HG02970 (cell line): Measurements from ENCODE around the gene INSYN2B.

Experiments used
- ATAC-seq: cut with Tn5 transposase; IDR thresholded peaks from one replicate; pipeline ENCODE4 v1.9.1; 2021; ENCODE audit warnings: mild to moderate bottlenecking, moderate library complexity, moderate number of reproducible peaks; ENCODE audit not compliant: unreplicated experiment, low FRiP score

INSYN2B gene

GRCh38 chr5:169980418-169981053, at the start of gene INSYN2B:
INSYN2B (minus strand) TSS chr5:169980495; CDS start chr5:169883898, 96,597 bp downstream.
- ATAC-seq, result no peak

DNA sequence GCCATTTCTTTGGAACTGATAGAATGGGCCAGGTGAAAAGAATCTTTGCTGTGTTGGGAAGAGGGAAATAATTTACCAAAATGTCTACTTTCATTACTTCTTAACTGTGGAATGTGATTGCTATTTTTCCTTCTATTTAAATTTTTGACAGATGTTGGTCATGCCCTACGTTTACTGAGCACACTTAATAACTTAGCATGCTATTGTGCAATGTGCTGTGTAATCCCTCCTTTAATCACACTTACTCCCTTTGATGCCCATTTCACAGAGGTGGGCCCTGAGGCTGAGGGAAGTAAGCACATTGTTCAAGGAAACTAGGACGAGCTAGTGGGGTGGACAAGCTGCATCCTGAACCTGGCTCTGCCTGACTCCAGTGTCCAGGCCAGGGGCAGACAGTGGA, 47.8 kb upstream of the INSYN2B start:
- ATAC-seq, result no peak

DNA sequence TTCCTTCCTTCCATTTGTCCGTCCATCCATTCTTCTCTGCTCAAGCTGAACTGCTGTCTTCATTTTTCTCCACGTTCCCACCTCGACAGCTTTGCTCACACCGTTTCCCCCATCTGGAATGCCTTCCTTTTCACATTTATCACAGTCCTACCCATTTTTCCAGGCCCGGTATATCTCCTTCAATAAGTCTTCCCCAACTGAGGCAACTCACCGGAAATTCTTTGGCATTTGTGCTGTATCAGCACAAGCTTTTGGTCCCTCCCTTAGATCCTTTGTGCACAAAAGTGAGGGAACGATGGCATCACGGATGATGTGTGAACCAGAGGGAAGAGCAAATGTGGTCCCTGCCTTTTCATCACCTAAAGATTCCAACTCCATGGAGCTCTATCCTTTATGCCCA, 45.6 kb upstream of the INSYN2B start:
- ATAC-seq, result no peak

DNA sequence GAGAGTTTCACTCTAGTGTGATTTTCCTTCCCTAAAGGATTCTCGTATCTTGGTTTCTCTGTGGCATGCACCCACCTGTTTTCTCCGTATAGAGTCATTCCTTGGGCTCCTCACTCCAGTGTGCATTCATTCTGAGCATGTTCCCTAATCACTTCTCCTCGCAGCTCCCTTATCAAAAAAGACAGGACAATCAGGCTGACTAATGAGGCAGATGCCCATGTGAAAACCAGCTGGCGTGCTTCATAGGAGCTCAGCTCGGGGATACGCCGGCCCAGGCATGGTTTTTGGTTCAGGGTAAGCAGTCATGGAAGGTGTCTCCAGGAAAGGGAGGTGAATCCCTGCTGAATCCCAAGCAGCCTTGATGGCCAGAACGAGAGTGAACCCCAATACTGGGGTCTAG, 41.2 kb upstream of the INSYN2B start:
- no peak for ATAC-seq

DNA sequence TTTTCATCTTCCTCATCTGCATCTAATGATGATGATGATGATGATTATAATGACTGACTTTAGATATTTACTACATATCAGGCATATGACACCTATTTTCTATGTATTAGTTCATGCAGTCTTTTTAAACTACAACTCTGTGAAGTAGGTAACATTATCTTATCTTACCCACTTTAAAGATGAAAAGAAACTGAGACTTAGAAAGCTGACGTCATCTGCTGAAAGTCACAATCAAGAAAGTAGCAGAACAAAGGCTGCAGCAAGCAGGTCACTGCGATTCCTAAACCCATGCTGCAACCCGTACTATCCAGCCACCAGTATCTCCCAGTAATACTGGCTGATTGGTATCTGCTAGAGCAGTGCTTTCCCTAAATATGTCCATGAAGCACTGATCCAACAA, 40.1 kb upstream of the INSYN2B start:
- no peak for ATAC-seq

DNA sequence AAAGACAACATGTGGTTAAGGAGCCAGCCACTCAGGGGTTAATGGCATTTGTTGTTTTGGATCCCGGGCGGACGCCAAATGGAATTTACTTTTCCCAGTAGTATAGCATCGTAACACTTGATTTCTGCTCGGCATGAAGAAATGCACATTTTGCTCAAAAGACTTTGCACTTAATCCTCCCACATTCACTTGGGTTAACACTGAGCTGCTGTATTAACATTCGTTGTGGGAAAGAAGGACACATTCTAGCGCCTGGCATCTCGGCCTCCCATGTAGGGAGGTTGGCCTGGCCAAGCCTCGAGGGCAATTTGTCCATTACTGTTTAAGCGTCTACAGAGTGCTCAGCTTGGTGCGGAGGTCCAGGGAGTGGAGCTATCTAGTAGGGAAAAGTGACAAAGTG, 32.3 kb upstream of the INSYN2B start:
- ATAC-seq, result no peak

GRCh38 chr5:170011751-170012150, 31.5 kb upstream of the INSYN2B start:
- no peak for ATAC-seq

DNA sequence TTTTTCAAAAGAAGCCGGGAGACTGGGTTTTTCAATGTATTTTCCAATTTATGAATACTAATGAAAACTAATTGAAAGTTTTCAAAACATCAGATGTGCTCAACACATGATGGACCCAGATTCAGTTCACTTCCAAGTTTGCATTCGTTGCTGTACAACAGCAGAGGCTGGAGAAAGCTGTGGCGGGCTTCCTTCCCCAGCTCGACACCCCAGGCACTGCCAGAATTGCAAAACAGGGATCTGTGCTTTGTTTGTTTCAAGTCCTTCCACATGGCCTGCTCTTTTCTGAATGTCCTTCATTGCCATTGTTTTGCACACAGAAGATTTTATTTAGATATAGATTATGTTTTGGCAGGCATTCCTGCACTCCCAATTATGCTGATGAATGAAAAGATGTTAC, 30.3 kb upstream of the INSYN2B start:
- ATAC-seq, result no peak

DNA sequence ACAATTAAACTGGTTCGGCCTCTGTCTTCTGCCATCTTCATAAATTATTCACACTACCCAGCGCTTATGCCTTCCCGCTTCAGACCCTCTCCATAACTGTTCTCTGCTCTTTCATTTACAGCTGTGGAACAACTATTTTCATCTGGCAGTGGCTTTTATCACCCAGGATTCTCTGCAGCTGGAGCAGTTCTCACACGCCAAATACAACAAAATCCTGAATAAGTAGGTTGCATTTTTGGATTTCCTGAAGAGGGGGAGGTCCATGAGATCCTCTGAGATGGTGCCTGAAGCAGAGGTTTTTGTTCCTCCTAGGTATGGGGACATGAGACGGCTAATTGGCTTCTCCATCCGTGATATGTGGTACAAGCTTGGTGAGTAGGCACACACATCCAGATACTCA, 28.1 kb upstream of the INSYN2B start:
- no peak for ATAC-seq

GRCh38 chr5:170006021-170006420, 25.7 kb upstream of the INSYN2B start:
- no peak for ATAC-seq

DNA sequence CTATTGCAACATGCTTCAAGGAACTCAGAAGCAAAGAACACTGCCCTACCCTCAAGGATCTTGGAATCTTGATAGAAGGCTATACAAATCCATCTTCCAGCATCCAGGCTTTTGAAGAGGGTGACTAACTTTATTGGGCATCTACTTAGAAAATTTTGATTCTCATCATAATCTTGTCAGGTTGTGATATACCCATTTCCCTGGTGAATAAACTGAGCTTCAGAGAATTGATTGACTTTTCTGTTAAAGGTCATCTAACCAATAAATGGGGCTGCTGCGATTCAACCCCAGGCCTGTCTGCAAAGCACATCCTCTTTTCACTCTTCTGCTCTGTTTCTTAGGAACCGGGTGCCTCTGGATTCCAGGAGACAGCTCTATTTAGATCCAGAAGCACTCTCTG, 19.9 kb upstream of the INSYN2B start:
- no peak for ATAC-seq

DNA sequence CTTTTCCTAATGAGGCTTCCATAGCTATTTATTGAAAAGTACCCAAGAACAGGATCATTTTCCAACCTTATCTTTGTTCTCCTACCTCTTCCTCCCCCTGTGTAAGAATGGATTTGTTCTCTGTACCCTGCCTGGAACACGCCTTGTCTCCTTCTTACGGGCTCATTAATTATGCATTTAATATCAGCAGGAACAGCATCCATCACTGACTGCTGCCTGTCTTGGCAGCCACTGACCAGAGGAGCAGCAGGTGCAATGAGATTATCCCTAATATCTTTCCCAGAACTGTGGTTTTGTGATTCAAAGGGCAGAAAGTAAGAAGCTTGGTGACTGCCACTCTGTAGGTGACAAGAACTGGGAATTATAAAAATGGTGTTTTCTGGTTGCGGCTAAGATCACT, 19.3 kb upstream of the INSYN2B start:
- ATAC-seq, result no peak

DNA sequence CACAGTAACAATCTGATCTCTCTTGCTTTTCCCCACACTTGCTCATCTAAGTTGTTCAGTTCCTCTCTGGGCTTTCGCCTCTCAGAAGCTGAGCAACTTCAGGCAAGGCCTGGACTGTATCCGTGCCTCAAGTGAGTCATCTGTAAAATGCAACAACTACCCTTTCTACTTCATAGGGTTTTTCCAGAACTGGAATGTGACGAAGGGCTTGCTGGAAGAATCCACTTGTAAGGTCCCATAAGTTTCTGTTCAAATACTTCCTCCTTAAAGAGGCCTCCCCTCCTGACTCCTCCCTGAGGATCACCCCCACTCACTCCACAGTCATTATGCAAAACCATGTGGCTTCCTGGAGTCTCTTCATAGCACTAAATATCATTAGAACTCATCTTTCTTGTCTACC, 17.5 kb upstream of the INSYN2B start:
- no peak for ATAC-seq

- no peak for ATAC-seq
Measured at GRCh38 chr5:169993485-169993790, 13.1 kb upstream of the INSYN2B start.

DNA sequence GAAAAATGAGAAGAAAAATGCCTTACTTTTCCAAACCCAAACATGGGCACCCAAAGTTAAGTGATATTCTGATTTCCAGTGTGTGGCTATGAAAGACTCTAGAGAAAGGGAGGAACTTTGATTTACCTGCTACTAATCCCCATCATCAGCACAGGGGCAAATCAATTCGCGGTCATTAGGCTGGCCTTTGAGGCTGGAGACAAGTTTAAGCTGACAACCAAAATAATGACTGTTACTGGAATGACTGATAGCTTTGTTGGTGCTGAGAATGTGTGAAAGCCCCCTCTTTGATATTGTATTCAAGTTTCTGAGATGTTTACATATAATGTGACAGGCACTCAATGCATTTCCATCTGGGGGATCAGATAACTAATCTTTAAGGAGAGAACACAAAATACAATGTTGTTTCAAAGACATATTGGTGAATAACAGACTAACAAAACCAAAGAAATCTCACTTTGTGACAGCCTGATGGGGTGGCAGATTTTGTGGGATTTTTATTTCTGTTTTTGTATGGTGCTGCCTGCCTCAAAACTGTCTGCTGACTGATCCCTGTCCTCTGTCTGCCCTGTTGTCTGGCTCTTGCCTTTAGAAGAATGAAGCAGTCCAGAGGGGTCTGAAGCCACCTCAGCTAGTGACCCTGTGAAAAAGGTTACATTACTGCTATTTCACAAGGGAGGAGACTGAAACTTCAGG, 12.6 kb upstream of the INSYN2B start:
- no peak for ATAC-seq

DNA sequence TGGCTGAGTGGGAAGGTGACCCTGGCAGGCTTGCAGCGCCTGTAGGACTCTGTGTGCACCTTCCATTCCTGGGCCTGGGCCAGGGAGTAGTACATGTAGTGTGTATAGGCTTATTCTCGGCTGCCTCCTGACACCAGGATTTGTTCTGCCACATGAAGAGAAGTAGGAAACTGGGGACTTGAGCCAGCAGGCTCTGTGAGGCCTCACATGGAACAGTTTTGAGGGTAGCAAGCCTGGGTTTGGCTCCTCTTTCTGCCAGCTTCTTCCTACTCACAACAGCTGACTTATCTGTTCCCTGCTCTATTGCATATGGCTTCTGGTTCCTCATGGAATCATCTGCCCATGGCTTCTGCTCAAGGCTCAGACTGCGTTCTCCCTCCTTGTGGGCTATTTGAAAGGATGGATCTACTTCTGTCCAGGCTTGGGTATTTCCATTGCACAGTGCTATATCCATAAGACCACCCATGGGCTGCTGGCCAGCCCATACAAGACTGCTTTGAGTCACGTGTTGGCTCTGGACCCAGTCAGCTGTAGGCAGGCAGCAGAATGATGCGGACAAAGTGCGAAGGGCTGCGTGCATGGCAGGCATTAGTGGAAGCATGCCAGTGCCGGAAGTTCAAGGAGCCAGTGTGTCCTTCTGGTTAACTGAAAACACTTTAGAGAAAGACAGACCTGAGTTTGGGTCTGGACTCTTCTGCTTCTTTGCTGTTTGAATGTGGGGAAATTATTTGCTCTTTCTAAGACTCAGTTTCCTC, 11.0 kb upstream of the INSYN2B start:
- no peak for ATAC-seq

DNA sequence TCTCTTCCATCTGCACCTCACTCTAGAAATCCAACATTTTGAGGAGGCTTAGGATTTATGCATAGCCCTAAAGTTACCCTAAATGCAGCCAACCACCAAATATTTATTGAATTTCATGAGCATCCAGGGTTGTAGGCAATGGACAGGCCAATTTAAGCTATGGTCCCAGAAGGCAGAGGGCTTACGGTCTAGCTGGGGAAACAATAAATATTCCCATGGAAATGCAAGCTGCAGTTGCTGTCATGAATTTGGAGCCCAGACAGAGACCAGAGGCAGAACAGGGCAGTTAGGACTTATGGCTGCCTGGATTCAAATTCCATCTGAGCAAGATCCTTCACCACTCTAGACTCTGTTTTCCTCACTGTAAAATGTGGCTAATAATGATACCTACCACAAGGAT, 9.1 kb upstream of the INSYN2B start:
- no peak for ATAC-seq

- no peak for ATAC-seq
Measured at GRCh38 chr5:169988947-169989346, 8.7 kb upstream of the INSYN2B start.

- no peak for ATAC-seq
Measured at GRCh38 chr5:169988206-169988605, 7.9 kb upstream of the INSYN2B start.

GRCh38 chr5:169979871-169980270, 424 bp downstream of the INSYN2B start:
- ATAC-seq, result no peak

DNA sequence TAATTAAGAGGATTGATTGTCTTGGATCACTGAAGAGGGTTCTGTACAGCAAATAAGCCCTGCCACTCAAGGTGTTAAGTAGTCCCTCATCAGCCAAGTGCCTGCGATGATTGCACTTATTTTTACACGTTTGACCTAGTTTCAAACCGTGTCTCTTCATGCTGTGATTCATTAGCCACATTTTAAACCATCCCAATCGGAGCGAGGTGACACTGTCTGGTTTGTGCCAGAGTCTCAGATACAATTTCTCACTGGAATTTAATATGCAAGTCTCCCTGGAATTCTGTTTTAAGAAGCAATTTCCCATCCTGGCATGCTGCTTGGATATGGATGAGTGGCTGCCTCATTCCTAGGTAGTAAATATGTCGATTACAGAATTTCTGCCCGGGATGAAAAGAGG, 1.6 kb downstream of the INSYN2B start:
- ATAC-seq, result no peak
